GM19238 (cell line): Measurements from ENCODE around the gene DNAJC4.
A peak's percentile ranks its signal among the peaks of the same experiment; 100 is the strongest.

Source experiments
- DNase-seq: peaks from one replicate; pipeline ENCODE4 v3.0.0; 2011; ENCODE audit warnings: low spot score; ENCODE audit not compliant: insufficient read length

Gene DNAJC4

DNA sequence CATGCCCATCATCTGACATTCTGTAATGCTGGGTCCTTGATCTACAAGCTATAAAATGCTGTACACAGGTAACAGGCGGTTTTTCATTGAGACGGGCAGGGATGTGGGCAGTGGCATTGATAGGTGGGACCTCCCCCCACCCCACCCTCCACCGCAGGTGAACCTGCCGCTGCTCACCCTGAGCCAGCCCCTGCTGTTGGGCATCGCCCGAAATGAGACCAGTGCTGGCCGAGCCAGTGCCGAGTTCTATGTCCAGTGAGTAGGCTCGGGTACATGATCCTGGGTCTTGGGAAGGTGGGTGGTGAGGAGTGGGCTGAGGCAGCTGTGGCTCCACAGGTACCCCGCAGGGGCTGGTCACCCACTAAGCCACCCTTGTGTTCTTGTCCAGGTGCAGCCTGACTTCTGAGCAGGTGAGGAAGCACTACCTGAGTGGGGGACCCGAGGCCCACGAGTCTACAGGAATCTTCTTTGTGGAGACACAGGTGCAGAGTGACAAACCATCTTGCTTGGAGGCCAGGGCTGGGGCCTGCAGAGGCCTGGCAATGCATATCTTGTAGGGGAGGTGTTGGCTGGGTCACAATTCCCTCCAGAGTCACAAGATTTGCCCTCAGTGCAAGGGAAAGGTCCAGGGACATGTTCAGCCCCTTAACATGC is 1.1 kb upstream of the DNAJC4 start:
- no peak for DNase-seq

DNA sequence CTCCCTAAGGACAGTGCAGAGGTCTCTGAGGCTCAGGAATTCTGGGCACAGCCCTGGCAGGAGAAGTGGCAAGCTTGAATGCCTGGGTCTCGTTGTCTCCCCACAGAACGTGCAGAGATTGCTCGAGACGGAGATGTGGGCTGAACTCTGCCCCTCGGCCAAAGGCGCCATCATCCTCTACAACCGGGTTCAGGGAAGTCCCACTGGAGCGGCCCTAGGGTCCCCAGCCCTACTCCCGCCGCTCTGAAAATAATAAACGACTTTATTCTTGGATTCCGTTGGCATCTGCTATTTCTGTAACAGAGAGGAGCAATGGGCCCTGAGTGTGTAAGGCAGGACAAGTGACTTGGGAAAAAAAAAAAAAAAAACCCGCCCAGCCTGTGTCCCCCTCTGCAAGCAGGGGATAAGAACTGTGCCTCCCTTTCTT is 591 bp upstream of the DNAJC4 start:
- no peak for DNase-seq

DNA sequence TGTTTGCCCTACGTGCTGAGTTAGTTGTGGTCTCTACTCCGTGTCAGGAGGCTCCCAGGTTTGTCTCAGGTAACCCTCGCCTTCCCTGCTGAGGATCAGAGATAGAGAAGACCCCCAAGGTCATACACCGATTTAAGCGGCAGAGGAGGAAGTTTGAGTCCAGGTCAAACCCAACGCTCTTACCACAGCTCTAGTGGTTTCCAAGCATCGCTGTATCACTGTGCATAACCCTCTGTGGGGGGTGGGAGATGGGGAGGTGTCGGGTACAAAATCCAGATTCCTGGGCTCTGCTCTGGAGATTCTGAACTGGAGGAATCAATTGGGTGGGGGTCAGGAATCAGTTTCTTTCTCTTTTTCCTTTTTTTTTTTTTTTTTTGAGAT is 627 bp downstream of the DNAJC4 start:
- DNase-seq: no peak

DNA sequence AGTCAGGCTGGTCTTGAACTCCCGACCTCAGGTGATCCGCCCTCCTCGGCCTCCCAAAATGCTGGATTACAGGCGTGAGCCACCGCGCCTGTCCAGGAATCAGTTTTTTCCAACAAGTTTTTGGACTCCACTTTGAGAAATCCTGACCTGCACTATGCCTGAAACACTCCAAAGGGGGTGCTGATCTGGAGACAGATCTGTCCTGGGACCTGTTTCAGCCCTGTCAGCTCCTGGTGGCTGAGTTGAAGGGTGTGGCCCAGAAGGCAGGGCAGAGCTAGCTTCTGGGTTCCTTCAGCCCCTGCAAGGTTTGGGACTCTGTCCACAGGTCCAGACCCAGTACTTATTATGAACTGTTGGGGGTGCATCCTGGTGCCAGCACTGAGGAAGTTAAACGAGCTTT is 1.2 kb downstream of the DNAJC4 start:
- no peak for DNase-seq

DNA sequence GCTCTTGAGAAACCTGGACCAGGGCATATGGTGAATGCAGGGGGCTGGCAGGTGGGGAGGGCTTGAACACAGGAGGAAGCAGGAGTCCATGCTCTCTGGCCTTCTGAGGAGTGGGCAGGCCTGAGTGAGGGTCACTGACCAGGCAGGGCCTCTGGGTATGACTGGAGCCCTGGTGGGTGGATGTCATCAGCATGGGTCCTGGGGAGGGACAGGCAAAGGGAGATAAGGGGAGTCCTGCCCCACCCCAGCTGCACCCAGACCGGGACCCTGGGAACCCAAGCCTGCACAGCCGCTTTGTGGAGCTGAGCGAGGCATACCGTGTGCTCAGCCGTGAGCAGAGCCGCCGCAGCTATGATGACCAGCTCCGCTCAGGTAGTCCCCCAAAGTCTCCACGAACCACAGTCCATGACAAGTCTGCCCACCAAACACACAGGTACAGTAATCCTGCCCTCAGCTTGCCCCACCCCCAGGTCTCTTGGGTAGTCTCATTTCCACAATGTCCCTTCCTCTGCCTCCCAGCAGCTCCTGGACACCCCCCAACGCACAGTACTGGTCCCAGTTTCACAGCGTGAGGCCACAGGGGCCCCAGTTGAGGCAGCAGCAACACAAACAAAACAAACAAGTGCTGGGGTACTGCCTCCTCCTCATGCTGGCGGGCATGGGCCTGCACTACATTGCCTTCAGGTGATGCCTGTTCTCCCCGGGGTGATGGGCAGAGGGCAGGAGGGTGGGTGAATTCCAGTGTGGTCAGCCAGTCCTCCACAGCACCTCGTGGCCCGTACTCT is 2.0 kb downstream of the DNAJC4 start:
- DNase-seq: no peak

DNA sequence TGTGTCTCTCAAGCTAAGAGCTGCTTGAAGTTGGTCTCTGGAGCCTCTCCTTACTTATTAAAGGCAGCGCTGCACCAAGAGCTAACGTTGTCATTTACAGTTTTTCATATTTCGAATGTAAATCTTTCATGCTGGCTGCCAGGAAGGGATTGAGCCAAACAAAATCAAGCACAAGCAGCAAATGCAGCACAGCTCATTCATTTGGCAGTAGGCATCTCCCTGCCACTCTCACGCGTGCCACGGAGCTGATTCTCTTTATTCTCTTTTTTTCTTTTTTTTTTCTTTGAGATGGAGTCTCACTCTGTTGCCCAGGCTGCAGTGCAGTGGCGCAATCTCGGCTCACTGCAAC is 2.6 kb downstream of the DNAJC4 start:
- DNase-seq: no peak

DNA sequence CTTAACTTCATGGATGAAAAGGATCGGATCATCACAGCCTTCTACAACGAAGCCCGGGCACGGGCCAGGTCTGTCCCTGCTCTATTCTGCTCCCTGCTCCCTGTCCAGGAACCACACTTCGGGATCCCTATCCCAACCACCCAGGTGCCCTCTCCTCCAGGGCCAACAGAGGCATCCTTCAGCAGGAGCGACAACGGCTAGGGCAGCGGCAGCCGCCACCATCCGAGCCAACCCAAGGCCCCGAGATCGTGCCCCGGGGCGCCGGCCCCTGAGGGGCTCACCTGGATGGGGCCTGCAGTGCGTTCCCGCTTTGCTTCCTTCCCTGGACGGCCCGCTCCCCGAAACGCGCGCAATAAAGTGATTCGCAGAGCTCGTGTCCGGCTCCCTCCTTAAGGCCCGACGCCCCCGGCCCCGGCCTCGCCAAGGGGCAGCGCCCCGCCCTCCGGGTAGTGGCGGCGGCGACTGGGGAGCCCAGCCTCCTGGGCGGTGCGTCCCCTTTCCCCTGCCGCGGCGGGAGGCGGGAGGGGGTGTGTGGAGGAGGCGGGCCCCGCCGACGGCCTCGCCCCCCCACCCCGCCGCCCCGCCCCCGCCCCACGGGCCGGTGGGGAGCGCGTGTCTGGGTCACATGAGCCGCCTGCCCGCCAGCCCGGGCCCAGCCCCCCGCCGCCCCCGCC is 3.7 kb downstream of the DNAJC4 start, which contains the start of gene VEGFB:
VEGFB (plus strand) TSS at position 672 of the 674 bp plus-strand sequence. CDS start 250 bp downstream, outside the sequence.
- DNase-seq: peak; percentile 75

DNA sequence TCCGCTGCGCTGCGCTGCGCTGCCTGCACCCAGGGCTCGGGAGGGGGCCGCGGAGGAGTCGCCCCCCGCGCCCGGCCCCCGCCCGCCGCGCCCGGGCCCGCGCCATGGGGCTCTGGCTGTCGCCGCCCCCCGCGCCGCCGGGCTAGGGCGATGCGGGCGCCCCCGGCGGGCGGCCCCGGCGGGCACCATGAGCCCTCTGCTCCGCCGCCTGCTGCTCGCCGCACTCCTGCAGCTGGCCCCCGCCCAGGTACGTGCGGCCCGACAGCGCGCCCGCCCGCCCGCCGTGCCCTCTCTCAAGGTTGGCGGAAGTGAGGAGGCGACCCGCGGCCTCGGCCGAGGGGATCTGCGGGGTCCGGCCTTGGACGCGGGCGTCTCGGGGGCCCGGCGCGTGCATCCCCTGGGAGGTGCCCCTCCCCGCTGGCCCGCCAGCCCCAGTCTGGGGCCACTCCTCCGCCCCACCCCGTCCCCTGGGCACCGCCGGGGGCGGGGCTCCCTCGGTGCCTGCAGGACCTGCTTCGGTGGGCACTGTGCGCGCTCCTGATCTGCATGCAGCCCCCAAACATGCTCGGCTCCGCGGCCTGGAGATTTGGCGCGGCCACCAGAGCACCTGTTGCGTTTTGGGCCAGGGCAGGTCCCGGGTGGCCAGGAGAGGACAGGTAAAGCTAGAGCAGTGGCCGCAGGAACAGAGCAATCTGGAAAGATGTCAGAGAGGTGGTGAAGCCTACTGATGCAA is 4.5 kb downstream of the DNAJC4 start:
- no peak for DNase-seq

DNA sequence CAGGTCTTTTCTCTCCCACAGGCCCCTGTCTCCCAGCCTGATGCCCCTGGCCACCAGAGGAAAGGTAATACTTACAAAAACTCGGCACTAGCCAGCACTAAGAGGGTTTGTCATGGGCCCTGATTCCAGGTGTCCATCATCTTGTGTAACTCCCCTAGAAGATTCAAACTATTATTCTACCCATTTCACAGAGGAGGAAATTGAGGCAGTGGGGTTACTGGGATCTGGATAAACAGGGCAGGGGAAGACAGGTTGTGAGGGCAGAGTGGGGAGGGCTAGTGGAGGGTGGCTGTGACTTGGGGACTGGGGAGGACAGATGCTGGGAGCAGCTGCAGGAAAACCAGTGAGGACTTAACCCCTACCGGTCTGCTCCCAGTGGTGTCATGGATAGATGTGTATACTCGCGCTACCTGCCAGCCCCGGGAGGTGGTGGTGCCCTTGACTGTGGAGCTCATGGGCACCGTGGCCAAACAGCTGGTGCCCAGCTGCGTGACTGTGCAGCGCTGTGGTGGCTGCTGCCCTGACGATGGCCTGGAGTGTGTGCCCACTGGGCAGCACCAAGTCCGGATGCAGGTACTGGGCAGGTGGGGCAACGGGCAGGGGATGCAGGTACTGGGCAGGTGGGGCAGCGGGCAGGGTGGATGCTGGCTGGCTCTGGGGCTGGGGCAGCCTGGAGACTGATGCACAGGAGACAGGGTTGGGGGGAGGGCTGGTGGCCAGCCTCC is 5.3 kb downstream of the DNAJC4 start:
- DNase-seq: no peak

DNA sequence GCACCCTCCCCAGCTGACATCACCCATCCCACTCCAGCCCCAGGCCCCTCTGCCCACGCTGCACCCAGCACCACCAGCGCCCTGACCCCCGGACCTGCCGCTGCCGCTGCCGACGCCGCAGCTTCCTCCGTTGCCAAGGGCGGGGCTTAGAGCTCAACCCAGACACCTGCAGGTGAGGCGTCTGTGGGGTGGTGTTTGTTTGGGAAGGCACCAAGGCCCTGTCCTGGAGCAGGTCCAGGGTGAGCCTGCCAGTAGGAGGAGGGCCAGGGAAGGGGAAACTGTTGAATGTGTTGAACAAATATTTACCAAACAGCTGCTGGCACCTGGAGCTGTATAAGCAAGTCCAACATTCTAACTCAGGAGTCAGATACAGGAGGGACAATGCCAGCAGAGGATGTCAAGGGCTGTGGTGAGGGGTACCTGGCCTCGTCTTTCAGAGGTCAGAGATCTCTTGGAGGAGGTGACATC is 7.2 kb downstream of the DNAJC4 start:
- DNase-seq: no peak

DNA sequence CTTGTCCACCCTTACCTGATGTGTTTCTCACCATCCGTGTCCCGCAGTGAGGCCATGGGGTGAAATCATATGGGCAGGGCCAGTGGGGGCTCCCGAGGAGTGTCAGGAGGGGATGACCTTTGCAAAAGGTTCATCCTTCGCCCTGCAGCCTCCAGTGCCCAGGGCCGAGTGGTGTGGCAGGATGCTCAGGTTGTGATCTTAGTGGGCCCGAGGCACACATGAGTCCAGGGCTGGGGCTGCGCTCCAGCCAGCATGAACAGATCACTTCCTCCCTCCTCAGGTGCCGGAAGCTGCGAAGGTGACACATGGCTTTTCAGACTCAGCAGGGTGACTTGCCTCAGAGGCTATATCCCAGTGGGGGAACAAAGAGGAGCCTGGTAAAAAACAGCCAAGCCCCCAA is 7.7 kb downstream of the DNAJC4 start:
- no peak for DNase-seq

DNA sequence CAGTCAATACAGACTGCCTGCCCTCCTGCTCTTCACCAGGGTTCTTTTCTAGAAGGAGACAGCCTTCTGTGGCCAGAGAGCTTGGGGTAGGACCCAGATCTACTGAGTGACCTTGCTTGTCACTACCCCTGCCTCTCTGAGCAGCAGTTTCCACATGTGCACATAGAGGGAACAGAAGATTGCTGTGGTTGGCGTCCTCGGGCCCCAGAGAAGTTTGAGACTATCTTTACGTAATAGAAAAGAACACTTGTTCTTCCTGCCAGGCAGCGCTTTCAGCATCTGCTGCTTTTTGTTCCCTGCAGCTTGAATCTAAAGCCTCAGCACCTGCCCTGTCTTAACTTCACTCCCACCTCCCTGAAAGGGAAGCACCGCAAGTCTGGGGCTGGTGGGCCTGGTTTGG is 8.7 kb downstream of the DNAJC4 start:
- no peak for DNase-seq

DNA sequence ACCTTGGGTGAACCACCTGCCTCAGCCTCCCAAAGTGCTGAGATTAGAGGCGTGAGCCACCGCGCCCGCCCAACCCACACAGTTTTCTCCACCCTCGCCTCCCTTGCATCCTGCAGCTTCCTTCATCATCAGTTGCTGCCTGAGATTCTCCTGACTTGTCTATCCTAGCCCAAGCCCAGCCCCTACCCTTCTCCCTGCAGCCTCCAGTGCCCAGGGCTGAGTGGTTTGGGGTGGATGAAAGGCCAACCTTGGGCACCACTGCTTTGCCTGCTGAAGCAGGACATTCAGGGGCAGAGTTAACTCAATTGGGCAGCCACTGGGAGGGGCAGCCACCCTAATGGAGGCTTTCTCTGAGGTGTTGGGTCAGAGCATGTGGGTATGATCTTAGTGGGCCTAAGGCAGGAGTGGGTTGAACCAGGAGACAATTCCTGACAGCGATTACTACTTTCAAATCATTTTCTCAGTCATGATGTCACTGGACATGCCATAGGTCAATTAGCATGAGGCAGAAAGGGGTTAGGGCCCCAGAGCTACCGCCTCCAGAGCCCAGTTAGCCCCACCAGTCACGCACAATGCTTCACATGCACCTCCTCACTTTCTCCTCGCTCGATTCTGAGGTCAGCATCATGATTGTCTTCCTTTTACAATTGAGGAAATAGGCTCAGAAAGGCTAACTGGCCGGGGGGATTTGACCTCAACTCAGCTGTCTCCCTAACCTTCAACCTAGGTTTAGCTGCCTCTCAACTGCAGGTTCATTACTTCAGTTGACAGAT is 9.5 kb downstream of the DNAJC4 start:
- DNase-seq: no peak

DNA sequence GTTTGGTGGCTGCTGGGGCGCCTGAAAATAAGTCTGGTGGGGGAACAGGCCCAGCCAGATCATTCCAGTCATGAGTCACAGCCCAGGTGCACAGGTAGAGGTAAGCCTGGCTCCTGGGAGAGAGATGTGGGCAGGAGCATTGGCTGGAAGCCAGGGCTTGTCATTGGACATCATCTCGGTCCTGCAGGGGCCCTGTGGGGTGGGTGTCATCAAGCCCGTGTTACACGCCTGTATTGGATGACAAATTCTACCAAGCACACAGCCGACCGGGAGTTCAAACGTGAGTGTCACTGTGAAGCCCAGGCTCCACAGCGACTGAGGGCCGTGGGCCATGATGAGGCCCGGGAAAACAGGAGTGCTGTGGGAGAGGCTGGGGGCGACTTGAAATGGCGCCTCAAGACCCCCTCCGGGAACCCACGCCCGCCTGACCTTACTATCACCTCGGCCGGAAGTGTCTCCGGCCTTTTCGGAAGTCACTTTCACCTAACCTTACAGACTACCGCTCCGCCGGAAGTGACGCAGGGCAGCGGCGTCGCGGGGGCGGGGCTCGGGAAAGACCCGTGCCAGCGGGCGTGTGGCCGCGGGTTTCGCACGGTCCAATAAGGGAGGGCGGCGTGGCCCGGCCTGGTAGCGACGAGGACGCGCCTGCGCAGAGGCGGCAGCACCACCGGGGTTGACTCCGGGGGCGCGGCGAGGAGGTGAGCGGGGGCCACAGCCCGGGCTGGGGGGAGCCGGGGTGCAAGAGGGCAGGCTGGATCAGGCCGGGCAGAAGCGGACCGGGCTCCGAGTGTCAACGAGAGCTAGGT is 10.3 kb downstream of the DNAJC4 start, which contains the start of gene FKBP2:
FKBP2 (plus strand) TSS at position 661 of the 806 bp plus-strand sequence. CDS start 1,293 bp downstream, outside the sequence.
- DNase-seq: peak; percentile 97

DNA sequence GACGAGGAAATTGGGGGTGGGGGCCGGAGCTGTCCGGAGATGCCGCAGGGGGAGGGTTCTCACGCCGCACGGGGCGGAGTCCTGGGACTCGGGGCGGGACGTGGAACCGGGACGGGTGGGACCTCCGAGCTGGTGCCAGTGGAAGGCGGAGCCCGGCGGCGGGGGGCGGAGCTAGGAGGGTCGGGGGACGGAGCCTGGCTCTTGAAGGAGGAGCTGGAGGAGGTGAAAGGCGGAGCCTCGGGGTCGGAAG is 10.8 kb downstream of the DNAJC4 start:
- DNase-seq: peak; percentile 92

DNA sequence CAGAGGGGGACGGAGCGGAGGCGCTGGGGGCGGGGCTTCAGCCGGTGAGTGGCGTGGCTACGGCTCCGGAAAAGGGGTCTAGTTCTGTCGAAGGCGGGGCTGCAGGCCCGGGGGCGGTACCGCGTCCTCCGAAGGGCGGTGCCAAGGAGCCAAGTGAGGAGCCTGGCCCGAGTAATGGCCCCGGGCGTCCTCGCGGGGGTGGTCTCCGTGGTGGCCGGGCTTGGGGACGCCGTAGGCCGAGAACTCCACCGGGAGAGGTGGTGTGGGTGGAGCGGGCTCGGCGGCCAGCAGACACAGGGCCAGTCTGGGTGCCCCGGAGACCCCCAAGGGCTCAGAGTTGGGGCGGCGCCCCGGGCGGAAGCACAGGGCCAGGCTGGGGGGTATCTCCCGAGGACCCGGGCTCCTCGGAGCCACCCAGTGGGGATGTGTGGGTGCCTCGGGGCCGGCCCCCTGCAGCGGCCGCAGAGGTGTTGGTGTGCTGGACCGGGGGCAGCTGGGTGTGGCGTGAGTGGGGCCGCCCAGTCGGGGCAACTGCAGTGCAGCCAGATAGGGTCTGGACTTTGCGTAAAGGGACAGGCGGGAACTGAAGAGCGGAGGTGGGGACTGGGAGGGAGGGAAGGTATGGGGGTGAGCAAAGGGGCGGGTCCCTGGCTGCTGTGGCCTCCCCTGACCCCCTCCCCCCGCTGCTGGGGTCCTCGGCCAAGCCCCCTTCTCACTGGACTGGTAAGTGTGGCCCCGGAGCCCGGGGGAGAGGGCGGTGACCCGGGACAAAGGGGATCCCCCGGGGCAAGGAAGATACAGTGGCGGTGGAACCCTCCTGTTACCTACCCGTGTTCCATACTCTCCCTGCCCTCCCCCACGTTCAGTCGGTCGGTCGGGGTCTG is 11.4 kb downstream of the DNAJC4 start:
- DNase-seq: no peak

DNA sequence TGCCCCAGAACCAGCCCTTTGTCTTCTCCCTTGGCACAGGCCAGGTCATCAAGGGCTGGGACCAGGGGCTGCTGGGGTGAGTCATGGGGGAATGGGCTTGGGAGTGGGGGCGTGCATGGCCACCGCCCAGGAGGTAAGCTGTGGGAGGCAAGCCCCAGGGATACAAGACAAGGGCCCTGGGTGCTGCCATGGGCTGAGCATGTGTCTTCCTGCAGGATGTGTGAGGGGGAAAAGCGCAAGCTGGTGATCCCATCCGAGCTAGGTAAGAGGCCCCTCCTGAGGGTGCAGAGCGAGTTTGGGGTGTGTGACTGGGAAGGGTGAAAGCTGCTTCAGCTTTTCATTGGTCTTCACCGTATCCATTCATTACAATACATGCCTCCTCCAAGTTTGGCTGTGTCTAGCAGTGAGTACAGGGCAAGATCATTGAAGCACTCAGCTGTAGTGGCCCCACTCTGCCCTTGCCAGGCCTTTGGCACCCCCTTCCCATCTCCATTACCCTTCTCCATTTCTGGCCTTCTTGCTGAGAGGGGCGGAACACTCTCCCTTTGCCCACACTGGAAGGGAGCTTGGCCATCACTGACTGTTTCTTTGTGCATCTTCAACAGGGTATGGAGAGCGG is 13.0 kb downstream of the DNAJC4 start:
- no peak for DNase-seq

DNA sequence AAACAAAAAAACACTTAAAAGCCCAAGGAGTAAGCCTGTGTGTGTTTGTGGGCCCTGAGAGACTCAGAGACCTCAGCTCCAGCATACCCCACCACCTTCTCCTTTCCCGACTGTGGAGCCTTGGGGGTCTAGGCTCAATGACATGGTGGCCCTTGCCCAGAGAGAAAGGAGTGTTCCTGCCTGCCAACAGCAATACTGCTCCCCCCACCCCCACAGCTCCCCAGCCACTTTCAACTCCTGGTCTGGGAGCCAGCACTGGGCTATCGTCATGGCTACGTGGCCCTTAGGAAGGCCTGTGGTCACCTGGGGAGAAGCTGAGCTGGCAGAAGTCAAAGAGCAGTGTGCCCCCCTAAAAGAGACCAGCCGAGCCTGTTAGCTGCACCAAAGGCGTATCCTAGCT is 13.8 kb downstream of the DNAJC4 start:
- DNase-seq: no peak
